ENCODE data around the gene BHLHE40. TPM values are rescaled to one million over a fixed set of nuclear protein-coding genes. Genes with fewer than 3 reads are reported as not detected.

BHLHE40 gene
- total RNA-seq, 2 donors from 2014 or later = 40.8 to 74.0 TPM

GRCh38 chr3:4981294-4981664 lies 2.0 kb downstream of the BHLHE40 start:
- DNase-seq (no peak), ATAC-seq (no peak)
- intact Hi-C loops (cut with DNase I, micrococcal nuclease) = no loop called here

GRCh38 chr3:4981665-4982494 lies 2.6 kb downstream of the BHLHE40 start:
- ATAC-seq (no peak), DNase-seq (peak in 1 of 2 donors; percentile 56)
- intact Hi-C loops (cut with DNase I, micrococcal nuclease) = no loop called here

- peak in 1 of 2 donors; percentile 26 for DNase-seq
- intact Hi-C loops (cut with DNase I, micrococcal nuclease) = no loop called here
Measured at GRCh38 chr3:4982773-4983738, 3.8 kb downstream of the BHLHE40 start.

GRCh38 chr3:4983739-4984510 lies 4.7 kb downstream of the BHLHE40 start:
- intact Hi-C loops (cut with DNase I, micrococcal nuclease) = no loop called here
- peak; percentile 61 to 78 for DNase-seq
- peak; percentile 6 for ATAC-seq

More at GRCh38 chr3:4982773-4983738, 3.8 kb downstream of the BHLHE40 start:
- no peak for ATAC-seq

GRCh38 chr3:4984511-4984864 lies 5.3 kb downstream of the BHLHE40 start:
- DNase-seq = no peak
- intact Hi-C loops (cut with DNase I, micrococcal nuclease) = no loop called here
- no peak for ATAC-seq

DNA sequence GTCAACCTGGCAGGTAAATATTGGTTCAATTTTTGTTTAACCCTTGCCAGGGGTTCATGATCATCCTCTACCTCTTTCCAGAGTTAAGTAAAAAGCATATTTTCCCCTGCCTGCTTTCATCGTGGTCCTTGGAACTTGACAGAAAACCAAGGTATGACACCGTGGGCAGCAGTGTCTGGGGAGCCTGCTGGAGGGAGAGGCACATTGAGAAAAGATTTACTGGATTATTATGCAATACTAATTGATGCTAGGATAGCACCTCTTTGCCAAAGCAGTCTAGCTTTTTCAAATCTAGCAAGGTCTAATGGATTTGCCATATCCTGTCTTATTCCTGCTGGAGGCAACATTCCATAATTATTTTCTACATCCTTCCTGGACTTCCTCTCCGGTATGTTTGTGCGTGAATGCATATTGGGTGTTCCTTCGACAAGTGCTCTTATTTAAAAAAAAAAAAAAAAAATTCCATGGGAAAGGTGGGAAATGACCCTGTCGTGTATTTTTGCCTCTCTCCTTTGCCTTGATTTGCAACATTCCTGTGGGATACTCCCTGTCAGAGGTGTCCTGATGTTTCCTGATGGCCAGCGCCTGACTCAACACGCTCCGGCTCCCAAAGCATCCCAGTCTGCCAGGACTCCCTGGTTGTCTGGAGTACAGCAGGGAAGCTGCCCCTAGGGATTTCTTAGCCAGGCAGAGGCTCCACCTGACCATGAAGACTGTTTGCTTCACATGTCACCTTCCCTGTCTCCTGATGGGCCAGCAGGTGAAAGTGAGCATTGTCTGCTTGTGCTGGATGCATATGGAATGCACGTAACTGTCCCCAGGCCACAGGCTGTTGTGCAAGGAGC lies 6.3 kb downstream of the BHLHE40 start:
- ATAC-seq = no peak
- peak in 1 of 2 donors; percentile 30 for DNase-seq
- intact Hi-C loops (cut with DNase I, micrococcal nuclease) = loop anchor here in 1 of 2 donors (5.0 kb wide), 1 partner anchor 263 kb away; no protein-coding TSS in a partner anchor

DNA sequence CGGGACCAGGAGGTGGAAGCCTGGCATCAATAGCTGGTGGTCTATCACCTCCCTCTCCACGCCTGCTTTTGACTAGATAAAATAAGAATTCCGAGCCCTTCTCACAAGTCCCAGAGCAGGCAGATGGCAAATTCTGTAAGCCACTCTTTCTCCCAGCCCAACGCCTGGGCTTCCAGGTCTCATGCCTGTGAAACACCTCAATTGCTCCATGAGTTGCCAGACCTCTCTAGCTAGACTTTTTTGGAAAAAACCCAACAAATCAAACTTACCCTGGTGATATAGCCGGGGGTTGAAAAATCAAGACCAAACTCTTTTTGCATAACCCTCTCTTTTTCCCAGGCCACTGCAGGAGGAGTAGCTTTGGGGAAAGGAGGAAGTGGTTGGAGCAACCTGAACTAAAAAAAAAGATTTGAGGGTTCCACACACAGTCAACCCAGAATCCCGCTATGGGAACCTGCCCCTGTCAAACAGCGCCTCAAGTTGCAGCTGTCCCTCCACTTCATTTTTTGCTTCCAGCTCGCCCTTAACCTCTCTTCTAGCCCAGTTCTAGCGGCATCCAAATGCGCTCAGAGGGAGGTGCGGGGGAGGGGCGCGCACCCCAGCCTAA lies 7.0 kb downstream of the BHLHE40 start:
- ATAC-seq (peak; percentile 11), DNase-seq (no peak)
- intact Hi-C loops (cut with DNase I, micrococcal nuclease) = loop anchor here in 1 of 2 donors (5.0 kb wide), 1 partner anchor 264 kb away; no protein-coding TSS in a partner anchor

DNA sequence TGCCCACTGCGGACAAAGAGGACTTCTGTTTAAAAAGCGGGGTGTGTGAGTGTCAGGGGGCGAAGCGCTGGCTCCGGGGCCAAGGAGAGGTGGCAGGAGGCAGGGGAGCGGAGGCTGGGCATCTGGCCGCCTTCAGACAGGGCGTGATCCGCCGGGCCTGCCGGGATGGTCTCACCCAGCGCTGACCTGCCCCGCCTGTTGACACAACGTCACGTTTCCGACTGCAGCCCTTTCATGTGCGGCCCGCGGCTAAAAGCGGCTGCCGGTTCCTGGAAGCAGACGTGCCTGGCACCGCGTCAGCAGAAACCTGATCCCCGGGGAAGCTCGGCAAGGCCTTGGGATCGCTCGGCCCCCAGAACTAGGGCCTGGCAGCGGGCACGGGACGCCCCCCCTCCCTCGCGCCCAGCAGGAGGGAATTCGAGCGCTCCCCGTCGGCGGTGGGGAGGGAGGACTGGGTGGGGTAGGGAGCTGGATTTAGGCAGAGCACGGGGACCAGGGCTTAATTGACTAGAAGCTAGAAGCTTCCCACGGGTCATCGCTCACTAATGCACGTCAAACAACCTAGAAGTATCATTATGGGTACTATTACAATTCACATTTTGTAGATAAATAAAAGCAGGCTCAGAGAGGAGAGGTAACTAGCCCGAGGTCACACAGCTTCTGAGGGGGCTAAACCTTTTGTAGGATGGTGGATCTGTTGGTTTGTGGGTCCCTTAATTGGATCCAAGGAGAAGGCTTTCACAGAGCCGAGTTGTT lies 7.7 kb downstream of the BHLHE40 start:
- DNase-seq (peak; percentile 97 to 99), ATAC-seq (peak; percentile 88)
- intact Hi-C loops (cut with DNase I, micrococcal nuclease) = loop anchor here in 1 of 2 donors (5.0 kb wide), 1 partner anchor 265 kb away; no protein-coding TSS in a partner anchor

DNA sequence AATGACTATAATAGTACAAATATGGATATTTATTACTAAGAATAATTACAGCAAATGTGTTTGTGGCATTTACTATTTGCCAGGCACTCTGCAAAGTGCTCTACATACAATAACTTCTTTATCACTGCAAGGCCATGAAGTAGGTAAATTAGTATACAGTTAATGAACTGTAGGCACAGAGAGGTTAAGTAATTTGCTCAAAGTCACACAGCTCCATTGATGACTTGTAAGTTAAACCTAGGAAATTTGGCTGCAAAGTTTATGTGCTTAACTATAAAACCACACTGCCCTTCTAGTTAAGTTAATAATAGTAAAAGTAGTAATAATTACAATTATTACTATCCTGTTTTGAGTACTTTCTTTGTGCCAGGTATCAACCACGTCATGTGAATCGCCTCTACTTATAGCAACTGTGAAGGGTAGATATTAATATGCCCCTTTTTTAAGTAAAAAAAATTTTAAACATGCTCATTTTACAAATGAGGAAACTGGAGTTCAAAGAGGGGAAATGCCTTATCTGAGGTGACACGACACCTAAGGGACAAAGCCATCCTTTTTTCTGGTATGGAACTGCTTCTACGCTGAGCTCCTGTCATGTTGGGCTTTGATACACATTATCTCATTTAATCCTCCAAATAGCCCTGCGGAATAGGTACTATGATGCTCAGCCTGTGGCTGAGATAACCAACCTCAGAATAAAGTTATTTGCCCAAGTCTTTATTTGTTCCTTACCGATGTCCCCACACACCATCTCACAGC lies 8.5 kb downstream of the BHLHE40 start:
- ATAC-seq = no peak
- intact Hi-C loops (cut with DNase I, micrococcal nuclease) = loop anchor here in 1 of 2 donors (5.0 kb wide), 1 partner anchor 265 kb away; no protein-coding TSS in a partner anchor
- DNase-seq = no peak

DNA sequence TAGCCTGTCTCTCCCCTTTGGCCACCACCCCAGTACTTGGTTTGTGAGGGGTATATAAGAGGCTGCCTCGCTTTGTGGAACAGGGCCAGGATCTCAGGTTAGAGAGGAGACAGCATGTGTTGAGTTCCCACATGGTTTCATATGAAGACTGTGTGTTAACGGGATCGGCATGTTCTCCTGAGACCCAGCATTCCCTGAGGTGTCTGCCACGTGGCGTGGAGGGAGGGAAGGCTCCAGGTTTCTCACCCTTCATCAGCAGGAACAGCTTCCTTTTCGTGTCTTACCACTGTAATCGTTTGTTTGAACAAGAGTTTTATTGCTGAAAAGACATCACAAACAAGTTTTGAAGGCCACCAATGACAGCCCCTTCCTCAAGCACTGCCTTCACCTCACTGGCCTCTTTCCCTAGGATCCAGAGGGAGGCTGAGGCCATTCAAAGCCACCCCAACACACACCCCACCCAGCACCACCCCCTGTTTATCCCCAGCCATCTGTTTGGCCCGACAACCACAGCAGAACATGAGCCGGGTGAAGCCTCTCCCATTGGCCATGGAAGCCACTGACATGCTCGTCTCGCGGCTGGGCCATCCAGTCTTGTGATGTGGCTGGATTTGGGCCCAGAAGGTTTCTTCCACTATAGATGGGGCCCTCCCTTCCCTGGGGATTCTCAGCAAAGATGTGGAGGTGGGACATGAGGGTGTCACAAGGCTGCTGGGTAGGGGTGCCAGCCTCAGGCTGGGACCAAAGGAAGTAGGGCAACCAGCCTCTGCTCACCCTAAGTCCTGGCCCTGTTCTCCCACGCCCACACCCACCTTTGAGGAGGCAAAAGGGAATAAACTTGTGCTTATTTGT lies 10.0 kb downstream of the BHLHE40 start:
- ATAC-seq (peak; percentile 40), DNase-seq (peak; percentile 60 to 74)
- intact Hi-C loops (cut with DNase I, micrococcal nuclease) = loop anchor here in 1 of 2 donors (5.0 kb wide), 1 partner anchor 267 kb away; no protein-coding TSS in a partner anchor

GRCh38 chr3:4990069-4990468 lies 10.8 kb downstream of the BHLHE40 start:
- ATAC-seq = no peak
- no peak for DNase-seq
- intact Hi-C loops (cut with DNase I, micrococcal nuclease) = no loop called here

GRCh38 chr3:4992118-4992517 lies 12.9 kb downstream of the BHLHE40 start:
- ATAC-seq (no peak), DNase-seq (no peak)
- intact Hi-C loops (cut with DNase I, micrococcal nuclease) = no loop called here

DNA sequence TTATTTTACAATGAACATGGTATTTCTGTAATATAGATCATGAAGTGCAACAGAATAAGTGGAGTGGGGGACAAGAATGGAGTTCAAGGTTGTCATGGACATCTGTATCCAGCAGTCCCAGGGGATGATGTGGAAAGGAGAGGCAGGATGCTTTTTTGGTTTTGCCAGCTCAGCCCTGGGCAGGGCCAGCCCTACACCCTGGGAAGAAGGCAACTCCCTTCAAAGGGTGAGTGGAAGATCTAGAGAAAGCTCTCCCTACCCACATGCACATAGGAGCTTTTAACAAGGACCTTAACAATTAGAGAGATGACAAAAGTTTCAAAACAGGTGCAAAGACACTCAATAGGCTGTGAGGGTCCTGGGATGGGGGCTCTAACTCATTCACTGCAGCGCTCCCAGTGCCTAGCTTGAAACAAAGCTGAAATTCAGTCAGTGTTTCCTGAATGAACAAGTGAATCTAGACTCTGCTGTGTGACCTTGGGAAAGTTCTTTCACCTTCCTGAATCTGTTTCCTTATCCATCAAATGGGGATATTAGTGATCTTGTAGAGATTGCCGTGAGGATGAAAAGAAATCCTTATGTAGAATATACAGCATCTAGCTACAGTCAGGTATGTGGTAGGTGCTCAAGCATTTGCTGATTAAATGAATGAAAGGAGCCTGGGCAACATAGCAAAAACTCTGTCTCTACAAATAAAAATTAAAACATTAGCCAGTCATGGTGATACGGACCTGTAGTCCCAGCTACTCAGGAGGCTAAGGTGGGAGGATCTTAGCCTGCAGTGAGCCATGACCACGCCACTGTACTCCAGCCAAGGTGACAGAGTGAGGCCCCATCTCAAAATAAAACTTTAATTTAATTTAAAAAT lies 14.3 kb downstream of the BHLHE40 start:
- ATAC-seq = no peak
- intact Hi-C loops (cut with DNase I, micrococcal nuclease) = no loop called here
- no peak for DNase-seq

DNA sequence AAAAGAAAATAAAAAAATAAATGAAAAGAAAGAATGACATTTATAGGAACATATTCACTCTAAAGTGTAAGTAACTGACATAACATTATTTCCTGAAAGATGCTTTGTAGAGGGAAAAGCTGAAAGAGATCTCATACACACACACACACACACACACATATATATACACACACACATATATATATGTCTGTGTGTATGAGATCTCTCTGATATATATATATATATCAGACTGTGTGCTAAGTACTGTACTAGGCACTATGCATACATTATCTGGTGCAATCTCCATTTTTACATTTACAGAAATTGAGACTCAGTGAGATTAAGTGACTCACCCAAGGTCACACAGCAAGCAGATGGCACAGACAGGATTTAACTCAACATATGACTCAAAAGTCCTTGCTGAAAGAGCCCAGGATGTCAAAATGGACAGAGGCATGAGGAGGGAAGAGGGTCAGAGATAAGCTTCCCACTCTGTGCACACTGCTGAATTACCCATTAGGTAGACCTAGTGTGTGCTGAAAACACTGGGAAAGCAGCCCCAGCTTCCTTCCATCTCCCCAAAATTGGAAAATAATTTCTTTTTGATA lies 15.0 kb downstream of the BHLHE40 start:
- DNase-seq (no peak), ATAC-seq (no peak)
- intact Hi-C loops (cut with DNase I, micrococcal nuclease) = no loop called here
